ENCODE results near the gene TUBB2B.

DNA sequence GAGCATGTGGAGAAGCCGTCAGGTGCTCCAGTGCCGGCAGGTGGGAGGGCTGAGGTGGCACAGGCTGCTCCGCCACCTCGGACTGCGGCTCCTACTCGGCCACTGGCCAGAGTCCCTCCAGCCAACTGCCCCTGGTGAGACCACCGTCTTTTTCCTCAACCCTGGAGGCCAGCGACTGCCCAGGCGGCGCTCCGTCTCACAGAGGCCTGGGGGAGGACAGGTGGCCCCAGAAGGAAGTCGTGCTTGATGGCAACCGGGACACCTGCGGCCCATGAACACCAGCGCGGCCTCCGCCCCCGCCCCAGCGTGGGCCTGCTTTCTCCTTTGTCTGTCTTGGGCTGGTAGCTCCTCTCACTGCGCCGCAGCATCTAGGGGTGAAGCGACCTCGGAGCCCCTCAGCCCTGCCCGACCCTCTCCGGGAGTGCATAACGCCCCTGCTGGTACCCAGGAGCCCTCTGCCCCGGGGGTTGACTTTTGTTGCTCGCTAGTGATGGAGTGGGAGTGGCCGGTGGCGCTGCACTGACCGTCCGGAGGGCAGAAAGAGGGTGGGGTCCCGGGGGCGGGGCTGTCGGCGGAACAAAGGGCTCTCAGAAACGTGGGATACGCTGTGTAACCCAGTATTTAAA lies 706 bp upstream of the TUBB2B start:
- no peak for TF ChIP-seq MAX (IDR thresholded peaks at IDR 0.05)
- no peak for TF ChIP-seq CTCF (IDR thresholded peaks at IDR 0.05; ENCODE audit: low read depth, low read length, missing input control)
- no peak for TF ChIP-seq FOXA1 (IDR thresholded peaks at IDR 0.05)
- no peak for TF ChIP-seq HNF4G (IDR thresholded peaks at IDR 0.05)
- TF ChIP-seq YY1 (IDR thresholded peaks at IDR 0.05) = no peak
- no peak for TF ChIP-seq TAF1 (conservative IDR thresholded peaks at IDR 0.05)
- TF ChIP-seq RXRA (IDR thresholded peaks at IDR 0.05) = no peak
- TF ChIP-seq RAD21 (IDR thresholded peaks at IDR 0.05) = no peak
- no peak for TF ChIP-seq GABPA (IDR thresholded peaks at IDR 0.05 in 1 of 2, conservative IDR thresholded peaks at IDR 0.05 in 1 of 2)
- TF ChIP-seq EGR1 (IDR thresholded peaks at IDR 0.05; ENCODE audit: low read depth in 2 of 2) = no peak
- TF ChIP-seq ATF3 (IDR thresholded peaks at IDR 0.05) = no peak
